ENCODE data around the gene CD180. TPM values are rescaled to one million over a fixed set of nuclear protein-coding genes. Genes with fewer than 3 reads are reported as not detected.
A peak's percentile ranks its signal among the peaks of the same experiment; 100 is the strongest.

Gene CD180
- total and polyA plus RNA-seq, 2 experiments from 2014 or later: 0.07 TPM; not detected in 1

DNA sequence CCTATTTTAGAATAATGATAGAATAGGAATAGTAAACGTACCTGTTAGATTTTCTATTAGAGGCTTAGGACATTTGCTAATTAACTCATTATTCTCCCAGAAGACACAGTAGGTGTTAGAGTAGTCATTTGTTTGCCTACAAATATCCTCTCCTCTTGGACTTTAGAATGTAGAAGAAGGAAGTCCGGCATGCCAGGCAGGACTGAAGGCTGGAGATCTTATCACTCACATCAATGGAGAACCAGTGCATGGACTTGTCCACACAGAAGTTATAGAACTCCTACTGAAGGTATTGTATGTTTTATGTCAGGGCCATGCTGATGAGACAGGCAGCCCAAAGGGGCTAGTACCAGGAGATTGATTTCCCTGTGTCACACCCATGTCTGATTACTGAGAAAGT, 43.3 kb downstream of the CD180 start:
- H3K36me3 ChIP-seq (replicated peaks; ENCODE audit: insufficient read depth, low read depth): no peaks in the 10 kb centered on the region
- DNase-seq (ENCODE audit: low spot score): no peak
- no peak overlapping the region for H3K4me2 ChIP-seq
- H3K9me3 ChIP-seq (ENCODE audit: low read depth): no peaks in the 10 kb centered on the region
- H3K4me1 ChIP-seq (ENCODE audit: insufficient read depth): no peaks in the 10 kb centered on the region
- TF ChIP-seq EZH2phosphoT487 (IDR thresholded peaks at IDR 0.05; ENCODE audit: low read depth, severe bottlenecking, unreplicated experiment) (no peak), EZH2 (IDR thresholded peaks at IDR 0.05; ENCODE audit: borderline replicate concordance) (no peak)
- TF ChIP-seq, protein P1, sequence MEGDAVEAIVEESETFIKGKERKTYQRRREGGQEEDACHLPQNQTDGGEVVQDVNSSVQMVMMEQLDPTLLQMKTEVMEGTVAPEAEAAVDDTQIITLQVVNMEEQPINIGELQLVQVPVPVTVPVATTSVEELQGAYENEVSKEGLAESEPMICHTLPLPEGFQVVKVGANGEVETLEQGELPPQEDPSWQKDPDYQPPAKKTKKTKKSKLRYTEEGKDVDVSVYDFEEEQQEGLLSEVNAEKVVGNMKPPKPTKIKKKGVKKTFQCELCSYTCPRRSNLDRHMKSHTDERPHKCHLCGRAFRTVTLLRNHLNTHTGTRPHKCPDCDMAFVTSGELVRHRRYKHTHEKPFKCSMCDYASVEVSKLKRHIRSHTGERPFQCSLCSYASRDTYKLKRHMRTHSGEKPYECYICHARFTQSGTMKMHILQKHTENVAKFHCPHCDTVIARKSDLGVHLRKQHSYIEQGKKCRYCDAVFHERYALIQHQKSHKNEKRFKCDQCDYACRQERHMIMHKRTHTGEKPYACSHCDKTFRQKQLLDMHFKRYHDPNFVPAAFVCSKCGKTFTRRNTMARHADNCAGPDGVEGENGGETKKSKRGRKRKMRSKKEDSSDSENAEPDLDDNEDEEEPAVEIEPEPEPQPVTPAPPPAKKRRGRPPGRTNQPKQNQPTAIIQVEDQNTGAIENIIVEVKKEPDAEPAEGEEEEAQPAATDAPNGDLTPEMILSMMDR (IDR thresholded peaks at IDR 0.05; ENCODE audit: poor library complexity): no peak
- no peaks in the 10 kb centered on the region for H3K27me3 ChIP-seq
- no peaks in the 10 kb centered on the region for H3K79me2 ChIP-seq
- H3K9me2 ChIP-seq (replicated peaks; ENCODE audit: insufficient read depth): no peaks in the 10 kb centered on the region
- H4K20me1 ChIP-seq (ENCODE audit: insufficient read depth, poor library complexity, severe bottlenecking): no peaks in the 10 kb centered on the region
- no peak overlapping the region for H2AFZ ChIP-seq
- H3K27ac ChIP-seq: no peak overlapping the region
- WGBS (ENCODE audit: low lambda C conversion rate, missing lambda C conversion rate): 69% methylated on average over 2 of the region's 2 CpGs
- no peak overlapping the region for H3K4me3 ChIP-seq

DNA sequence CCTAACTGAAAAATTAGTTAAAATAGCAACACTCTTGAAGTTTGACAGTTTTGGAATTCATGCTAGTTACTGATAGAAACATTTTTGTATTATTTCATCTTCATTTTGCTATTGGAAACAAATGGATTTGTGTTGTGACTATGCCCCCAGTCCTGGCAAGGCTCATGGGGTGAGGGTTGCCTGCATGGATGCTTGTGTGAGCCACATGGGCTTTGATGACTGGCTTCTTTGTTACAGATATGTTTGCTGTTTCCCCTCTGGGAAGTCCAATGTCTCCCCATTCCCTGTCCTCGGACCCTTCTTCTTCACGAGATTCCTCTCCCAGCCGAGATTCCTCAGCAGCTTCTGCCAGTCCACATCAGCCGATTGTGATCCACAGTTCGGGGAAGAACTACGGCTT, 44.2 kb downstream of the CD180 start:
- no peak overlapping the region for H3K27ac ChIP-seq
- no peak overlapping the region for H3K4me2 ChIP-seq
- no peaks in the 10 kb centered on the region for H3K36me3 ChIP-seq (replicated peaks; ENCODE audit: insufficient read depth, low read depth)
- no peaks in the 10 kb centered on the region for H3K9me2 ChIP-seq (replicated peaks; ENCODE audit: insufficient read depth)
- TF ChIP-seq, protein P1 (IDR thresholded peaks at IDR 0.05; ENCODE audit: poor library complexity): no peak
- no peak for TF ChIP-seq EZH2phosphoT487 (IDR thresholded peaks at IDR 0.05; ENCODE audit: low read depth, severe bottlenecking, unreplicated experiment)
- no peak for TF ChIP-seq EZH2 (IDR thresholded peaks at IDR 0.05; ENCODE audit: borderline replicate concordance)
- no peaks in the 10 kb centered on the region for H3K79me2 ChIP-seq
- H3K4me1 ChIP-seq (ENCODE audit: insufficient read depth): no peaks in the 10 kb centered on the region
- no peaks in the 10 kb centered on the region for H3K9me3 ChIP-seq (ENCODE audit: low read depth)
- no peaks in the 10 kb centered on the region for H3K27me3 ChIP-seq
- no peak for DNase-seq (ENCODE audit: low spot score)
- H4K20me1 ChIP-seq (ENCODE audit: insufficient read depth, poor library complexity, severe bottlenecking): no peaks in the 10 kb centered on the region
- 95% methylated on average over 6 of the region's 6 CpGs for WGBS (ENCODE audit: low lambda C conversion rate, missing lambda C conversion rate)
- H3K4me3 ChIP-seq: no peak overlapping the region
- no peak overlapping the region for H2AFZ ChIP-seq

DNA sequence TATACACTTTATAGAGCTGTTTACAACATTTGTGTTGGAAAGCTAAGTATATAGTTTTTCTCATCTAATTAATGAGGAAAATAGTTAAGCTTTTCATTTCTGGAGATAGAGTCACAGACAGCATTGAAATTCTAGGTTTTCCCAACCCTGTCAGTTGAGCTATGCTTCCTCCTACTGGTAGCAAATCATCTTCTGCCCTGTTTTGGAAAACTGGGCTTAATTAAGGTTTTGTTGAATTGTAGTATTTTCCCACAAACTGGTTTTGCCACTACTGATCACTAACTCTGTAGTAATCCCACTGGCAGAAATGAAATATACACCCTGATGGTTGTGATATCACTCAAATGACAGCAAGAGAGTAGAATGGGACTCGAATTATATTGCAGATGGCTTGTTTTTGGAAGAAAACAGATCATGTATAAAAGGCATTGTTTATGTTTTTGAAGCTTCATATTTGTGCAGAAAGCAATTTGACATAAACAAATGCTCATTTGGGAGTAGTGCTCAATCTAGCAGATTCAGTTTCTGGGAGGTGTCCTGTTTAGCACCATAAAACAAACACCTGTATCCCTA, 46.6 kb downstream of the CD180 start:
- peak overlapping the region; percentile 10 for H3K4me2 ChIP-seq

More for the DNA sequence above, 46.6 kb downstream of the CD180 start:
- no peaks in the 10 kb centered on the region for H3K27me3 ChIP-seq
- no peaks in the 10 kb centered on the region for H3K9me3 ChIP-seq (ENCODE audit: low read depth)
- TF ChIP-seq, protein P1 (IDR thresholded peaks at IDR 0.05; ENCODE audit: poor library complexity): peak; percentile 60
- TF ChIP-seq EZH2phosphoT487 (IDR thresholded peaks at IDR 0.05; ENCODE audit: low read depth, severe bottlenecking, unreplicated experiment) (no peak), EZH2 (IDR thresholded peaks at IDR 0.05; ENCODE audit: borderline replicate concordance) (no peak)
- H3K79me2 ChIP-seq: no peaks in the 10 kb centered on the region
- no peak overlapping the region for H2AFZ ChIP-seq
- H3K36me3 ChIP-seq (replicated peaks; ENCODE audit: insufficient read depth, low read depth): no peaks in the 10 kb centered on the region
- WGBS (ENCODE audit: low lambda C conversion rate, missing lambda C conversion rate): 86% methylated on average over 1 of the region's 1 CpG
- DNase-seq (ENCODE audit: low spot score): no peak
- no peak overlapping the region for H3K27ac ChIP-seq
- H3K9me2 ChIP-seq (replicated peaks; ENCODE audit: insufficient read depth): no peaks in the 10 kb centered on the region
- no peak overlapping the region for H3K4me3 ChIP-seq
- H4K20me1 ChIP-seq (ENCODE audit: insufficient read depth, poor library complexity, severe bottlenecking): no peaks in the 10 kb centered on the region
- peaks cover 2% of the 10 kb centered on the region for H3K4me1 ChIP-seq (ENCODE audit: insufficient read depth)
